ENCODE data around the gene CDK13.

CDK13 gene

DNA sequence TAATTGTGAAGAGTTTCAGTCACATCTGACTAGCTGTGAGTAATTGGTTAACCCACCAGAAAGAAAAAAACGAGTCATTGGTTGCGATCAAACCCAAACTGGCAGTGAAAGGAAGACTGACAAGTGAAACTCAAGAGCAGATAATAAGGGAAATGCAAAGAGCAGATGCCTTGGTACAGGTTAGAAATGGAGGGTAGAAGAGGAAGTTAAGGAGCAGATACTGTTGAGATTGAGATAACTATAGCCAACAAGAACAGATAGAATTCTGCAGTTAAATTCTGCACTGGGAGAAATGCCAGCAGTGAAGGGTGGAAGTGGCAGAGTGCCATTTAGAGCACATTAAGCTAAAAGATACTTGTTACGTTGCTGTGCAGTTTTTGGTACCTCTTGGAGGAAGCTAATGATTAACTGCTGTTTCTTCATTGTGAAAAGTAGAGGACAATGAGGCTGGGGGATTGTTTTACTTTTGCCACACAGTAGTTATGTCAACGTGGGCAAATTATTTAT, 65.8 kb downstream of the CDK13 start:
- no peak for DNase-seq

DNA sequence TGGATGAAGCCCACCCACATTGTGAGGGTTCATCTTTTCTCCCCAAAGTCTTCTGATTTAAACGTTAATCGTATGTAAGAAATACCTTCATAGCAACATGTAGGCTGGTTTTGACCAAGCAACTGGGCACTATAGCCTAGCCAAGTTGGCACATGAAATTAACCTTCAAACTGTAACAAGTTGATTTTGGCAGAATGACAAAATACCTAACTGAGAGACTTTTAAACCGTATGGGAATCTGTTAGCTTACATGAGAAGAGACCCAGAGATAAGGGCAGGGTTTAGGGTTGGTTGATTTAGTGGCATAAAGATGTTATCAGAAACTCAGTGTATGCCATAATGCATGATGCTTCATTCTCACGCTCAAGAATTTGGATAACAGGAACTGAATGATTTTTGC, 69.5 kb downstream of the CDK13 start:
- no peak for DNase-seq

DNA sequence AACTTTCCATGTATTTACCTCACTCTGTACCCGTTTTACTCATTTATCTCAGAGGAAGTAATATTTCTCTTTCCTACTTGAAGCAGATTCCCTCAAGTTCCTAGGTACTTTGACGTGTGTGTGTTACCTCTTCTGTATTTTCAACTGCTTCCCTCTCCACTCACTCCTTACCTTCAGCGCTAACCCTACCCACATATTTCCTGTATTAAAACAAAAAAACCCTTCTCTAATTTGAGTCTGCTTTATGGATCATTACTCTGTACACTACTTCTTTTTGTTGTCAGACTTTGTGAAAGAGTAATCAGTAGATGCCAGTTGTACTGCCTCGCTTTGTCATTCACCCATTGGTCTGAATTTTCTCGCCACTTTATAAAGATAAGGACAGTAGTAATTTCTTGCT, 74.0 kb downstream of the CDK13 start:
- DNase-seq, result no peak

GRCh38 chr7:40024841-40025240, 74.8 kb downstream of the CDK13 start:
- no peak for DNase-seq

DNA sequence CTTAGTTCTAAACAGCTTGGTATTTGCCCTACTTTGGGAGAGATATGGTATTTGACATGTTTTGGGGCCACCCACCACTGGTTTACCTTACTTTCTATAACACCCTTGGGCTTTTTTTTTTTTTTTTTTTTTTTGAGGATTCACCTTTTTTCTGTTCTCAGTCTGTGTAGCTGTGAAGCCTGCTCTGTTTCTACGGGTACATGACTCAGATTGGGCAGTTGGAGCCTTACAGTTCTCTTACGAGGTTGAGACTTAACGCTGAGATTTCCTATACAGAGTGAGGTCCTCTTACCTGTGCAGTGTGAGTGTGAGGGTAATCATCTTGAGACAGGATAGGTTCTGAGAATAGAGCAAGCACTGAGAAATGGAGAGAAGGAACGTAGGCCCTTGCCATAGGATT, 77.5 kb downstream of the CDK13 start:
- DNase-seq, result no peak

DNA sequence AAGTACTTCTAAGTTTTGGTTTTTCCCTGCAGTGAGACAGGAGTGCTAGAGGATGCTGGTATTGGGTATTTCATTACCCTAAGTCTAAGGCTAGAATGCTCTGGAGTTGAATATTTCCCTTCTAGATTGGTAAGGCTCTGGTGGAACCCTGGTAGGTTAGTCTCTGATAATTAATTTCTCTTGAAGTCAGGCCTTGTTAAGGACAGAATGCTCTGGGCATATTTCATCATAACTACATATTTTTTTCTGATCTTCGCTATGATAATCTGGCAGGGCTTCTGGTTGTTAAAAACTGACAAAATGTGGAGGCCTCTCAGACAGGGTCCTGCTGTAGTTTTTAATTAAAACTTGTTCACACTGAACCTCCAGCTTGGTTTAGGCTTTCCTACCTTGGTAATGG, 83.8 kb downstream of the CDK13 start:
- no peak for DNase-seq

GRCh38 chr7:40041456-40041855, 91.4 kb downstream of the CDK13 start:
- DNase-seq, result no peak

DNA sequence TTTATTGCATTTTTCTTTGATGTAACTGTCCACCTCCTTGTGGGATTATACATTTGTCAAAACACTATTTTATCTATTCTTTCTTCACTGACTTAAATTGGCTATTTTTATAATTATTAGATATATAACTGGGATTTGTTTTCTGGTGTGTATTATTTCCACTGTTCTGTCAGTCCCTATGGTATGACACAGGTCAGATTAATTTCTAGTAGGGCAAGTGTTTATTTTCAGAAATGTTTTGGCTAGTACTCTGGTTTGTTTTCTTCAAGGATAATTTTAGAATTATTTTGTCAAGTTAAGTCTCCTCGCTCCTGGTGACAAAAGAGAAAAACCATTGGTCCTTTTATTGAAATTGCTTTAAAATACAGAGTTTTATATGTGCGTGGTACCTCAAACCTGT, 93.1 kb downstream of the CDK13 start:
- no peak for DNase-seq

DNA sequence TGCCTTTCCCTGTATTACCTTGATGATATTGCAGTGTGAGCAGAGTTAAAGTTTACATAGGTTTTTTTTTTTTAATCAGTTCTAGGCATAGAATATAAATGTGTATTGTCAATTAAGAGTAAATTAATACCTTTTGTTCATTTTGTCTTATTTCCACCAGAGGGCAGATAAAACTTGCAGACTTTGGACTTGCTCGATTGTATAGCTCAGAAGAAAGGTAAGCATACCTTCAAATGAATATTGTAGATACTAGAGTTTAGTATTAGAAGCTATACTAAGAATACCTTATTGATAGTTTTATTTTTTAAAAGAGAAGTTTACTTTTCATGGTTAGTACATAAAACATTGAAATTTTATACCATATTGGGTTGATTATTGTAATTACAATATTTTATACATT, 97.6 kb downstream of the CDK13 start:
- no peak for DNase-seq

- peak; percentile 23 for DNase-seq
Measured at GRCh38 chr7:40057292-40057691, 107.2 kb downstream of the CDK13 start.

GRCh38 chr7:40058026-40058425, 108.0 kb downstream of the CDK13 start:
- no peak for DNase-seq

GRCh38 chr7:40058636-40059035, 108.6 kb downstream of the CDK13 start:
- no peak for DNase-seq

- DNase-seq, result no peak
Measured at GRCh38 chr7:40059057-40059456, 109.0 kb downstream of the CDK13 start.

GRCh38 chr7:40072268-40072667, 122.2 kb downstream of the CDK13 start:
- no peak for DNase-seq

DNA sequence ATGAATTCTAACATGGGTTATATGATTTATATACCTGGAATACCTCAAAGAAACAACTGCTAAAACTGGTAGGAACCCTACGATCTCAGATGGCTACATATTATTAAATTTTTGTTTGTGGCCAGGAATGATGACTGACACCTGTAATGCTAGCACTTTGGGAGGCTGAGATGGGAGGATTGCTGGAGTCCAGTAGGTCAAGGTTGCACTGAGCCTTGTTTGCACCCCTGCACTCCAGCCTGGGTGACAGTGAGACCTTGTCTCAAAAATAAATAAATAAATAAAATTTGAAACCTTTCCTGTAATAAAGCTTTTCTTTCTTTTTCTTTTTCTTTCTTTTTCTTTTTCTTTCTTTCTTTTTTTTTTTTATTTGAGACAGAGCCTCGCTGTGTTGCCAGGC, 123.2 kb downstream of the CDK13 start:
- DNase-seq, result no peak

DNA sequence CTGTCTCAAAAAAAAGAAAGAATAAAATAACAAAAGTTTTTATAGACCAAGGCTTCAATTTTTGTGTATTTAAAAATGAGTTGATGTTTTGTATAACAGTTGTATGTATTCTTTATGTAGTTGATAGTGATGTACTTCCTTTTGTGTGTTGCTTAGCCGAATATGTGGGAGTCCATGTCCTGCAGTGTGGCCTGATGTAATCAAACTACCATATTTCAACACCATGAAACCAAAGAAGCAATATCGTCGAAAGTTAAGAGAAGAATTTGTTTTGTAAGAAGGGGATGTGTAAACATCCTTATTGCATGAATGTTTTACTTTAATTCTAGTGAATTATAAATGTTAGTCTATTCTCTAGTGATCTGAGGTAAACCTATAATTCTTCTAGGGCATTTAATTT, 127.8 kb downstream of the CDK13 start:
- no peak for DNase-seq

GRCh38 chr7:40092182-40092581, 142.1 kb downstream of the CDK13 start:
- no peak for DNase-seq

DNA sequence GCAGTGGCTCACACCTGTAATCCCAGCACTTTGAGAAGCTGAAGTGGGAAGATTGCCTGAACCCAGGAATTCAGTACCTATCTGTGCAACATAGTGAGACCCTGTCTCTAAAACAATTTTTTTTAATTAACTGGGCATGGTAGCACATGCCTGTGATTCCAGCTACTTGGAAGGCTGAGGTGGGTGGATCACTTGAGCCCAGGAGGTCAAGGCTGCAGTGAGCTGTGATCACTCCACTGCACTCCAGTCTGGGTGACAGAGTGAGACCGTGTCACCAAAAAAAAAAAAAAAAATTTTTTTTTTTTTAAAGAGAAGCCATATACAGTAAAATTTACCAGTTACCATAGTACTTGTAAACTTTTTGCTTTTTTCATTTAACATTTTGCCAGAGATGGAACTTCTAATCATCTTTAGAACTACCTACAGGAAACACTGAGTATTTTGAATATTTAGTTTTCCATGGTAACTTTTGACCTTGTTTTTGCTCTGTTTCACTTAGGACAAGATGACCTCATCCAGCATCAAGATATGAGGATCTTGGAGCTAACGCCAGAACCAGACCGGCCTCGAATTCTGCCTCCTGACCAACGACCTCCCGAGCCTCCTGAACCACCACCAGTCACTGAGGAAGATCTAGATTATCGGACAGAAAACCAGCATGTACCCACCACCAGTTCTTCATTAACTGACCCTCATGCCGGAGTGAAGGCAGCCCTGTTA, 143.7 kb downstream of the CDK13 start:
- no peak for DNase-seq

GRCh38 chr7:40095230-40095629, 145.2 kb downstream of the CDK13 start:
- no peak for DNase-seq

- DNase-seq, result no peak
Measured at GRCh38 chr7:40095695-40096327, 145.8 kb downstream of the CDK13 start.

DNA sequence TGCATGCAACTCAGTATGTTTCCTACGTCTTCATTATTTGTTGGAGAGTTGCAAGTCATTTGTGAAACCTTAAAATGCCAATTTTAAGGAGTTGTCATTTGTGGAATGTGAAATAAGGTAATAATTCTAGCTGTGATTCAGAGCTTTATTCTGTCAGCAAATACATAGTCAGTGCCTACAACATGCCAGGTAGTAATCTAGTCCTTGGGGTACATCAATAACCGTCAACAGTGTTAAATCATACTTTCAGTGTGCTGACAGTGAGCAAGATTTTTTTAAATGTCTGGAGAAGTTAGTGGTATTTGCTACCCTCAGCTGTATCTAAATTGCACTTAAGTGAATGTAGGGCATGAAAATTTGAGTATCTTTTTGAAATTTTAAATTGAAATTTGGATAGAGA, 147.7 kb downstream of the CDK13 start:
- DNase-seq, result no peak

DNA sequence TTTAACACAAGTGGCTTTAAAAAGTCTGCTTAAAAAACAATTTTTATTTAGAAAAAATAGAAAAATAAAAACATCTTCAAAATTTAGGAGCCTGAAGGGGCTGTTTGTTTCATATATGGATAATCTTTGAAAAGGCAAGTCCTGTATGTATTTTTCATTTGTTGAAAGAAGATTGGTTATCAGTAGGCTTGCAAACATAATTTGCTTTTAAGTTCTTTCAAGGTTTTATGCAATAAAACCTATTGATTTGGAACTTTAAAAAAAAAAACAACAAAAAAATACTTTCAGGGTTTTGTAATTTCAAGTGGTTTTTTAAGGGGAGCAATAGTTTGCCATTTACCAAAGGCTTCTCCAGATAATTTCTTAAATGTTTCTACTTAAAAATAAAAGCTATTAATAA, 148.8 kb downstream of the CDK13 start:
- DNase-seq, result no peak

- no peak for DNase-seq
Measured at GRCh38 chr7:40099837-40100236, 149.8 kb downstream of the CDK13 start.

- no peak for DNase-seq
Measured at GRCh38 chr7:40101201-40101600, 151.1 kb downstream of the CDK13 start.

GRCh38 chr7:40102897-40103296, 152.8 kb downstream of the CDK13 start:
- no peak for DNase-seq

All from right hindlimb (tissue), 1 donor.